Natural killer cell (primary cell): Measurements from ENCODE around the gene SNCG. TPM values are rescaled to one million over a fixed set of nuclear protein-coding genes. Genes with fewer than 3 reads are reported as not detected.
A peak's percentile ranks its signal among the peaks of the same experiment; 100 is the strongest.
"Not testable (repeated sequence)": the region's sequence is repeated elsewhere in the genome, so short reads cannot be mapped to it uniquely, and the experiment has no call there.

Experiments
- ATAC-seq, 3 donors: fragments of 150-1000 bp in 2 of 3; fragments of 200-7000 bp in 1 of 3; cut with Tn5 transposase; 1 replicate in 1 of 3; 2 replicates in 2 of 3; pipeline ENCODE4 v1.10.0; 2021; ENCODE audit warnings: mild to moderate bottlenecking in 2 of 3, moderate library complexity in 2 of 3
- DNase-seq, 2 donors: peaks; one replicate each; pipeline versions ENCODE4 v3.0.0 to v3.0.0-alpha.2; 2013 to 2021; ENCODE audit warnings: mixed read lengths in 1 of 2
- H3K27ac ChIP-seq: one replicate; pipeline ENCODE4 v1.5.1; 2013; ENCODE audit warnings: mild to moderate bottlenecking, low read length
- H3K27me3 ChIP-seq: one replicate; pipeline ENCODE4 v1.6.1; 2013; ENCODE audit warnings: low read length; ENCODE audit not compliant: control insufficient read depth, insufficient read depth
- H3K36me3 ChIP-seq: one replicate; pipeline ENCODE4 v1.6.1; 2013; ENCODE audit warnings: low read length; ENCODE audit not compliant: control insufficient read depth, insufficient read depth
- H3K4me1 ChIP-seq: one replicate; pipeline ENCODE4 v1.6.1; 2013; ENCODE audit warnings: low read length; ENCODE audit not compliant: control insufficient read depth, insufficient read depth
- H3K4me3 ChIP-seq: one replicate; pipeline ENCODE4 v1.5.1; 2013; ENCODE audit warnings: low read length
- H3K9me3 ChIP-seq: one replicate; pipeline ENCODE4 v1.6.1; 2013; ENCODE audit warnings: low read length; ENCODE audit not compliant: control insufficient read depth, insufficient read depth
- H3K27ac Mint-ChIP-seq, 2 donors: one replicate each; pipeline ENCODE4 v1.8.0; 2022; ENCODE audit warnings: mild to moderate bottlenecking in 2 of 2, mixed read lengths in 2 of 2, moderate library complexity in 1 of 2
- H3K27me3 Mint-ChIP-seq, 2 donors: one replicate each; pipeline ENCODE4 v1.8.0; 2022; ENCODE audit warnings: low read depth in 2 of 2, mixed read lengths in 2 of 2
- H3K36me3 Mint-ChIP-seq: one replicate; pipeline ENCODE4 v1.8.0; 2022; ENCODE audit warnings: mixed read lengths
- H3K4me1 Mint-ChIP-seq, 2 donors: one replicate each; pipeline ENCODE4 v1.8.0; 2022; ENCODE audit warnings: mixed read lengths in 2 of 2
- H3K4me3 Mint-ChIP-seq: one replicate; pipeline ENCODE4 v1.8.0; 2022; ENCODE audit warnings: mild to moderate bottlenecking, moderate library complexity, mixed read lengths
- H3K9me3 Mint-ChIP-seq, 2 donors: one replicate each; pipeline ENCODE4 v1.8.0; 2022; ENCODE audit warnings: mixed read lengths in 2 of 2
- CTCF ChIP-seq: fragments of 200-600 bp; IDR thresholded peaks from one replicate; pipeline ENCODE4 v1.8.0; 2022; ENCODE audit warnings: antibody characterized with exemption
- WGBS: methylation state at CpG from one replicate; pipeline ENCODE4 v1.1.7; 2013; ENCODE audit warnings: missing lambda C conversion rate; ENCODE audit not compliant: insufficient coverage; 5-methylcytosine and 5-hydroxymethylcytosine counted together
- intact Hi-C: fragments of 100-400 bp; cut with micrococcal nuclease; formaldehyde crosslinking; loops from one replicate; pipeline ENCODE4 v1.14.2; 2022
- total RNA-seq, 4 donors: library from RNA; stranded (reverse); fragments of 120-200 nt in 1 of 4; gene quantifications; one replicate each; pipeline versions ENCODE4 v1.2.3 to v1.2.4, GENCODE V29; 2013 to 2022

SNCG gene
- total RNA-seq, 3 donors from 2014 or later (not counting 1 experiment from before 2014, with no cell fraction given) = not detected

DNA sequence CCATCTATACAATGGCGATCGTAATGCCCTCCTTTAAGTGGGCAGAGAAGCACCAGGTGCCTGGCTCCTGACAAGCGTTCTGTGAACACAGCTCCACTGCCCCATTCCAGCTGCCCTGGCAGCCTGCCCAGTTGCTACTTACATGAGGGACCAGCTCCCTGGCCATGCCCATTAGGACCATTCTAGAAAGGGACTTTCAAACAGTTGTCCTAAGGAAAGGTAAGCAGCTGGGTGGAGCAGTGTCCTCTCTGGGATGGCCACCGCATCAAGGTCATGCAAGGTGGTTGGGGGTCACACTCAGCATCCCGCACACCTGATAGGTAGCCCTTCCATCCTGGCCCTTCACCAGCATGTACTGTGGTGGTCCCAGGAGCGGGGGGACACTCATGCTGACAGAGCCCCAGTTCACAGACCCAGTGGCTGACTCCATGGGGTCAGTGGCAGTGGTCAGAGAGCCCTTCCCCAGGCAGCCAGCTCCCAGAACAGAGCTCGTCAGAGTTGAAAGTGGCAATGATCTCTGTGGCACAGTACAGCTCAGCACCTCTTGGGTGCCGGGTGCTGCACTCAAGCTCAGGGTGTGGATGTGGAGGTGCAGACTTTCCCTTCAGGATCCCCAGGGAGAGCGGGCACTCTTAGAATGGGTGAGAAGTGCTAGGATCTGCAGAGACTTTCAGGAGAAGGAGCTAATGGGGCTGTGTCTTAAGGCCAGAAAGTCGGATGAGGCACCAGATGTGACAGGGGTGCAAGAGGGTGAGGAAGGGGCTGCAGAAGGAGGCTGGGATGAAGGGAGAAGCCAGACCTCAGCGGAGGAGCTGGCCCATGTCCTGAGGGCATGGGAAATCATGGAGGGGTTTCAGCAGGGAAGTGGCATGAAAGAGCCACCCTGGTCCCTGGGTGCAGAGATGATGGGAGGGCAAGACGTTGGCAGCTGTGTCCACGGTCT, 11.9 kb upstream of the SNCG start:
- Mint-ChIP-seq H3K27me3 (peaks cover 0 to 7% of the 10 kb centered on the region in 2 donors), H3K4me3 (no peak overlapping the region), H3K27ac (no peak overlapping the region), H3K36me3 (no peaks in the 10 kb centered on the region), H3K9me3 (no peaks in the 10 kb centered on the region), H3K4me1 (peaks cover 0 to 5% of the 10 kb centered on the region in 2 donors)
- 92% methylated on average over 13 of the region's 13 CpGs for WGBS
- ATAC-seq (no peak), DNase-seq (no peak)
- intact Hi-C loops = no loop called here
- no peak for TF ChIP-seq CTCF
- Histone ChIP-seq H3K36me3 (no peaks in the 10 kb centered on the region), H3K9me3 (no peaks in the 10 kb centered on the region), H3K27ac (no peak overlapping the region), H3K4me1 (no peaks in the 10 kb centered on the region), H3K27me3 (no peaks in the 10 kb centered on the region), H3K4me3 (no peak overlapping the region)

GRCh38 chr10:86947806-86948205, 10.6 kb upstream of the SNCG start:
- H3K4me3 ChIP-seq, H3K27me3 ChIP-seq, H3K9me3 ChIP-seq, intact Hi-C loops, H3K4me3 Mint-ChIP-seq, H3K36me3 Mint-ChIP-seq, H3K27ac Mint-ChIP-seq, ATAC-seq, H3K4me1 ChIP-seq, H3K9me3 Mint-ChIP-seq, H3K27me3 Mint-ChIP-seq, H3K36me3 ChIP-seq, DNase-seq, H3K27ac ChIP-seq, H3K4me1 Mint-ChIP-seq: not testable (repeated sequence)
- 90% methylated on average over 3 of the region's 4 CpGs for WGBS

DNA sequence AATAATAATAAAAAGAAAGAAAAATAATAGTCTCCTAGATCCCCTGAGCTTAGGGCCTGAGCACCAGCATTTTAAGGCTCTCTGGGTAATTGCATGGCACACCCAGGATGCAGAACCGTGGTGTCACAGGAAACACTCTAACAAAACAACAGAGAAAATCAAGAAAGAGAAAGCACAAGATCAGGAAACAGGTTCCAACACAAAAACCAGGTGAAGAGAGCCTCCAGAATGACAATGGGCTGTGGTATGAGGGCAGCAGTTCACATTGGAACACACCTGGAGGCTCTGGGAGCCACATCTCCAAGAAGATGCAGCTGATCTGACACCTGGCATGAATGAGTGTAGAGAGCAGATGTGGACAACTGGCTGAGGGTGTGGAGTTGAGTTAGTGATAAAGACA, 8.1 kb upstream of the SNCG start:
- Mint-ChIP-seq H3K36me3 (peaks cover 8% of the 10 kb centered on the region), H3K4me1 (peaks cover 0 to 5% of the 10 kb centered on the region in 2 donors), H3K4me3 (no peak overlapping the region), H3K27me3 (peaks cover 0 to 7% of the 10 kb centered on the region in 2 donors), H3K9me3 (peaks cover 3 to 6% of the 10 kb centered on the region in 2 donors), H3K27ac (no peak overlapping the region)
- intact Hi-C loops = no loop called here
- H3K27ac ChIP-seq = no peak overlapping the region
- H3K9me3 ChIP-seq = peaks cover 12% of the 10 kb centered on the region
- ATAC-seq (no peak), DNase-seq (peak in 1 of 2 donors; percentile 28)
- no peaks in the 10 kb centered on the region for H3K36me3 ChIP-seq
- H3K27me3 ChIP-seq = no peaks in the 10 kb centered on the region
- TF ChIP-seq CTCF = no peak
- H3K4me1 ChIP-seq = no peaks in the 10 kb centered on the region
- 0% methylated on average over 1 of the region's 1 CpG for WGBS
- H3K4me3 ChIP-seq = no peak overlapping the region

GRCh38 chr10:86951184-86951761, 7.1 kb upstream of the SNCG start:
- Mint-ChIP-seq H3K4me1 (peaks cover 0 to 5% of the 10 kb centered on the region in 2 donors), H3K4me3 (no peak overlapping the region), H3K9me3 (peaks cover 3 to 6% of the 10 kb centered on the region in 2 donors), H3K36me3 (peaks cover 8% of the 10 kb centered on the region), H3K27me3 (peaks cover 0 to 7% of the 10 kb centered on the region in 2 donors), H3K27ac (no peak overlapping the region)
- Histone ChIP-seq H3K27me3 (no peaks in the 10 kb centered on the region), H3K9me3 (peaks cover 12% of the 10 kb centered on the region), H3K36me3 (no peaks in the 10 kb centered on the region), H3K27ac (no peak overlapping the region), H3K4me3 (no peak overlapping the region), H3K4me1 (no peaks in the 10 kb centered on the region)
- DNase-seq = no peak
- no peak for TF ChIP-seq CTCF
- intact Hi-C loops = no loop called here
- no peak for ATAC-seq
